Spleen (tissue), 11 donors: ENCODE results near the gene TEPSIN. TPM values are rescaled to one million over a fixed set of nuclear protein-coding genes. Genes with fewer than 3 reads are reported as not detected.

Experiments
- DNase-seq: peaks from one replicate; pipeline ENCODE4 v3.0.0-alpha.2; 2020
- H3K27ac ChIP-seq, 8 donors: fragments of 200-600 bp; sonication (generic) in 7 of 8; 1 replicate in 4 of 8; 2 replicates in 4 of 8; pipeline versions ENCODE4 v1.5.0 to v1.8.0; 2016 to 2021; ENCODE audit warnings: inconsistent platforms in 4 of 8, mild to moderate bottlenecking in 4 of 8, moderate library complexity in 1 of 8
- H3K27me3 ChIP-seq, 7 donors: fragments of 200-600 bp; sonication (generic) in 6 of 7; replicated peaks in 1 of 7; 1 replicate in 4 of 7; 2 replicates in 3 of 7; pipeline versions ENCODE4 v1.5.0 to v1.8.0; 2016 to 2021; ENCODE audit warnings: inconsistent platforms in 3 of 7, mild to moderate bottlenecking in 1 of 7
- H3K36me3 ChIP-seq, 6 donors: fragments of 200-600 bp; sonication (generic) in 5 of 6; 1 replicate in 4 of 6; 2 replicates in 2 of 6; pipeline versions ENCODE4 v1.5.0 to v1.8.0; 2016 to 2021; ENCODE audit warnings: inconsistent platforms in 2 of 6
- H3K4me1 ChIP-seq, 6 donors: fragments of 200-600 bp; sonication (generic) in 5 of 6; 1 replicate in 3 of 6; 2 replicates in 3 of 6; pipeline versions ENCODE4 v1.5.0 to v1.8.0; 2016 to 2021; ENCODE audit warnings: inconsistent platforms in 3 of 6
- H3K4me3 ChIP-seq, 8 donors: fragments of 200-600 bp; sonication (generic) in 7 of 8; 1 replicate in 4 of 8; 2 replicates in 4 of 8; pipeline versions ENCODE4 v1.5.0 to v1.8.0; 2016 to 2021; ENCODE audit warnings: inconsistent platforms in 4 of 8, mild to moderate bottlenecking in 4 of 8, moderate library complexity in 2 of 8
- H3K9me3 ChIP-seq, 8 donors: fragments of 200-600 bp; sonication (generic) in 7 of 8; 1 replicate in 4 of 8; 2 replicates in 4 of 8; pipeline versions ENCODE4 v1.5.0 to v1.8.0; 2016 to 2021; ENCODE audit warnings: inconsistent platforms in 4 of 8
- CTCF ChIP-seq, 11 experiments: fragments of 200-600 bp in 7 of 11; fragments of 450-650 bp in 4 of 11; sonication (generic) in 4 of 11; IDR thresholded peaks in 8 of 11; conservative IDR thresholded peaks in 3 of 11; 1 replicate in 7 of 11; 2 replicates in 4 of 11; pipeline versions ENCODE4 v1.4.0 to v1.8.0; 2016 to 2021; ENCODE audit warnings: antibody characterized with exemption in 11 of 11, inconsistent platforms in 4 of 11, mild to moderate bottlenecking in 1 of 11
- POLR2A ChIP-seq, 3 donors: fragments of 450-650 bp; IDR thresholded peaks; one replicate each; pipeline ENCODE4 v1.5.1; 2017; ENCODE audit warnings: antibody characterized with exemption in 3 of 3, mild to moderate bottlenecking in 1 of 3
- POLR2AphosphoS5 ChIP-seq, 3 donors: sonication (generic); formaldehyde crosslinking; IDR thresholded peaks; one replicate each; pipeline ENCODE4 v1.5.1; 2017; ENCODE audit warnings: antibody characterized with exemption in 3 of 3
- WGBS, 5 donors: extraction: QIAGEN DNeasy Blood & Tissue Kit in 3 of 5; methylation state at CpG; one replicate each; pipeline versions ENCODE4 v1.1.5 to v1.1.7; 2013 to 2018; 5-methylcytosine and 5-hydroxymethylcytosine counted together
- intact Hi-C: fragments of 100-400 bp; cut with DNase I; formaldehyde crosslinking; loops from one replicate; pipeline ENCODE4 v1.15.0; 2023; ENCODE audit warnings: low total_unique reads
- polyA plus RNA-seq, 3 donors: library from polyadenylated mRNA; stranded (reverse); fragments of 200-250 nt; gene quantifications; one replicate each; pipeline ENCODE4 v1.2.1, GENCODE V29; 2013
- total RNA-seq, 7 donors: library from RNA; depleted of rRNA in 3 of 7; stranded (reverse); fragments of >200 nt in 3 of 7; fragmentation: NEBNext Ultra II Directional in 4 of 7; extraction: Animal tissue kit (Norgen Biotek cat#: 25700) in 4 of 7; gene quantifications; one replicate each; pipeline versions ENCODE4 v1.1.0 to v1.2.1, GENCODE V29; 2016 to 2021
- donor health status: healthy with polysubstance abuse.
- donor health status: DM: no; HTN: no; CAD: no; lungs with moderate emphysema.
- donor health status: DM: no; HTN: no; CAD: no.
- donor health status: Bipolar disorder and iron deficiency.
- donor health status: healthy.
- donor health status: DM: no; HTN: no; CAD: no.
- donor health status: DM: yes; HTN: yes; CAD: no.

The TEPSIN gene
- total and polyA plus RNA-seq, 10 donors = 36.9 to 88.8 (median 72.3) TPM

GRCh38 chr17:81210466-81210865, 28.4 kb downstream of the TEPSIN start:
- Histone ChIP-seq H3K4me1 (peaks cover 0 to 12% (median 5%) of the 10 kb centered on the region in 6 donors), H3K9me3 (no peaks in the 10 kb centered on the region), H3K27ac (no peak overlapping the region), H3K4me3 (no peak overlapping the region), H3K36me3 (peaks cover 0 to 26% (median 10%) of the 10 kb centered on the region in 6 donors), H3K27me3 (no peaks in the 10 kb centered on the region)
- intact Hi-C loops = no loop called here
- 61 to 70% (median 63%) methylated on average over 10 of the region's 10 CpGs for WGBS, 5 donors
- TF ChIP-seq POLR2A (IDR thresholded peaks at IDR 0.05) (no peak), CTCF (IDR thresholded peaks at IDR 0.05 in 8 of 11, conservative IDR thresholded peaks at IDR 0.05 in 3 of 11) (no peak), POLR2AphosphoS5 (IDR thresholded peaks at IDR 0.05) (no peak)
- no peak for DNase-seq

- H3K9me3 ChIP-seq = no peaks in the 10 kb centered on the region
- peaks cover 0 to 34% (median 10%) of the 10 kb centered on the region in 6 donors for H3K36me3 ChIP-seq
- H3K4me1 ChIP-seq = peaks cover 0 to 12% (median 5%) of the 10 kb centered on the region in 6 donors
- H3K27me3 ChIP-seq = no peaks in the 10 kb centered on the region
- no peak overlapping the region for H3K4me3 ChIP-seq
- no peak for TF ChIP-seq POLR2AphosphoS5 (IDR thresholded peaks at IDR 0.05)
- TF ChIP-seq CTCF (IDR thresholded peaks at IDR 0.05 in 8 of 11, conservative IDR thresholded peaks at IDR 0.05 in 3 of 11) = no peak
- TF ChIP-seq POLR2A (IDR thresholded peaks at IDR 0.05) = no peak
- intact Hi-C loops = no loop called here
- WGBS, 5 donors = 96 to 100% (median 98%) methylated on average over 14 to 16 of the region's 16 CpGs
- no peak overlapping the region for H3K27ac ChIP-seq
- no peak for DNase-seq
Observed at GRCh38 chr17:81209141-81209540, 29.7 kb downstream of the TEPSIN start.

GRCh38 chr17:81208651-81209050, 30.2 kb downstream of the TEPSIN start:
- intact Hi-C loops = no loop called here
- Histone ChIP-seq H3K4me3 (no peak overlapping the region), H3K4me1 (peaks cover 0 to 12% (median 5%) of the 10 kb centered on the region in 6 donors), H3K27me3 (no peaks in the 10 kb centered on the region), H3K9me3 (no peaks in the 10 kb centered on the region), H3K27ac (no peak overlapping the region), H3K36me3 (peaks cover 0 to 39% (median 10%) of the 10 kb centered on the region in 6 donors)
- no peak for DNase-seq
- 95 to 96% (median 95%) methylated on average over 10 of the region's 10 CpGs for WGBS, 5 donors
- TF ChIP-seq CTCF (IDR thresholded peaks at IDR 0.05 in 8 of 11, conservative IDR thresholded peaks at IDR 0.05 in 3 of 11) (no peak), POLR2AphosphoS5 (IDR thresholded peaks at IDR 0.05) (no peak), POLR2A (IDR thresholded peaks at IDR 0.05) (no peak)

- Histone ChIP-seq H3K27ac (no peak overlapping the region), H3K9me3 (no peaks in the 10 kb centered on the region), H3K36me3 (peaks cover 0 to 46% (median 10%) of the 10 kb centered on the region in 6 donors), H3K27me3 (no peaks in the 10 kb centered on the region), H3K4me1 (peaks cover 0 to 12% (median 5%) of the 10 kb centered on the region in 6 donors), H3K4me3 (no peak overlapping the region)
- no peak for DNase-seq
- no peak for TF ChIP-seq POLR2A (IDR thresholded peaks at IDR 0.05)
- no peak for TF ChIP-seq CTCF (IDR thresholded peaks at IDR 0.05 in 8 of 11, conservative IDR thresholded peaks at IDR 0.05 in 3 of 11)
- TF ChIP-seq POLR2AphosphoS5 (IDR thresholded peaks at IDR 0.05) = peak in 1 of 3 donors; percentile 16
- intact Hi-C loops = no loop called here
- WGBS, 5 donors = 75 to 83% (median 79%) methylated on average over 16 to 21 of the region's 21 CpGs
Observed at GRCh38 chr17:81207610-81208581, 31.0 kb downstream of the TEPSIN start.
